DND-41 (cell line): ENCODE measurements around the gene ABL2.
"Not testable (repeated sequence)": the region's sequence is repeated elsewhere in the genome, so short reads cannot be mapped to it uniquely, and the experiment has no call there.

ENCODE experiments used
- CTCF ChIP-seq: IDR thresholded peaks from 2 replicates; pipeline ENCODE4 v1.5.1; 2012; ENCODE audit warnings: borderline replicate concordance, low read length, moderate library complexity, mild to moderate bottlenecking; ENCODE audit not compliant: poor library complexity, severe bottlenecking; ENCODE audit errors: extremely low read depth
- EZH2 ChIP-seq: IDR thresholded peaks from 3 replicates; pipeline ENCODE4 v1.6.1; 2012; ENCODE audit warnings: borderline replicate concordance, low read depth, mild to moderate bottlenecking, moderate library complexity, low read length, inconsistent platforms; ENCODE audit not compliant: severe bottlenecking

GRCh38 chr1:179195857-179196256 is 33.6 kb downstream of the ABL2 start:
- not testable (repeated sequence) for TF ChIP-seq EZH2, CTCF
